Loucy (cell line): ENCODE results near the gene KRTAP4-1.

Experiments
- H2AFZ ChIP-seq: fragments of 200-600 bp; sonication (generic); 2 replicates; pipeline ENCODE4 v1.6.0; 2016; ENCODE audit warnings: antibody characterized with exemption, mild to moderate bottlenecking, low read length, moderate library complexity
- H3F3A ChIP-seq: fragments of 200-600 bp; 2 replicates; pipeline ENCODE4 v1.6.0; 2016; ENCODE audit warnings: antibody characterized with exemption, low read depth, mild to moderate bottlenecking
- H3K27me3 ChIP-seq: fragments of 200-600 bp; sonication (generic); 2 replicates; pipeline ENCODE4 v1.6.1; 2014; ENCODE audit warnings: low read length, mild to moderate bottlenecking; ENCODE audit not compliant: insufficient read depth, poor library complexity, severe bottlenecking
- H3K36me3 ChIP-seq: fragments of 200-600 bp; sonication (generic); 2 replicates; pipeline ENCODE4 v1.6.1; 2016; ENCODE audit warnings: low read length; ENCODE audit not compliant: insufficient read depth
- H3K4me1 ChIP-seq: fragments of 200-600 bp; sonication (generic); 2 replicates; pipeline ENCODE4 v1.5.1; 2014; ENCODE audit warnings: low read length, mild to moderate bottlenecking; ENCODE audit not compliant: insufficient read depth, poor library complexity, severe bottlenecking
- H3K4me2 ChIP-seq: fragments of 200-600 bp; sonication (generic); 2 replicates; pipeline ENCODE4 v1.6.0; 2014; ENCODE audit warnings: antibody characterized with exemption, low read length, low read depth, mild to moderate bottlenecking; ENCODE audit not compliant: poor library complexity, severe bottlenecking
- H3K4me3 ChIP-seq: fragments of 200-600 bp; sonication (generic); 2 replicates; pipeline ENCODE4 v1.5.1; 2014; ENCODE audit warnings: low read length, mild to moderate bottlenecking, mixed read lengths; ENCODE audit not compliant: poor library complexity, severe bottlenecking
- H3K79me2 ChIP-seq: fragments of 200-600 bp; sonication (generic); 2 replicates; pipeline ENCODE4 v1.6.1; 2014; ENCODE audit warnings: low read length; ENCODE audit not compliant: insufficient read depth
- H3K9ac ChIP-seq: fragments of 200-600 bp; sonication (generic); 2 replicates; pipeline ENCODE4 v1.6.0; 2014; ENCODE audit warnings: mild to moderate bottlenecking, low read depth, low read length, moderate library complexity; ENCODE audit not compliant: poor library complexity, severe bottlenecking
- H3K9me2 ChIP-seq: fragments of 200-600 bp; sonication (generic); replicated peaks from 2 replicates; pipeline ENCODE4 v1.6.1; 2016; ENCODE audit warnings: low read depth, low read length, mixed read lengths
- H3K9me3 ChIP-seq: fragments of 200-600 bp; sonication (generic); 2 replicates; pipeline ENCODE4 v1.6.1; 2014; ENCODE audit warnings: mild to moderate bottlenecking, antibody characterized with exemption, low read length, low read depth; ENCODE audit not compliant: insufficient read depth
- H4K20me1 ChIP-seq: fragments of 200-600 bp; sonication (generic); 2 replicates; pipeline ENCODE4 v1.6.0; 2014; ENCODE audit warnings: antibody characterized with exemption, low read length, mild to moderate bottlenecking; ENCODE audit not compliant: insufficient read depth, poor library complexity, severe bottlenecking
- EZH2phosphoT487 ChIP-seq: fragments of 200-600 bp; IDR thresholded peaks from 2 replicates; pipeline ENCODE4 v1.6.1; 2018; ENCODE audit warnings: antibody characterized with exemption, mild to moderate bottlenecking, moderate library complexity, borderline replicate concordance
- TF ChIP-seq, protein P1 (sequence below): fragments of 200-600 bp; sonication (generic); conservative IDR thresholded peaks from 2 replicates; pipeline ENCODE4 v1.5.1; 2014; ENCODE audit warnings: mild to moderate bottlenecking, antibody characterized with exemption, low read length

The KRTAP4-1 gene

GRCh38 chr17:41177727-41178271 is 6.9 kb downstream of the KRTAP4-1 start, which contains the start of gene KRTAP4-2:
Gene KRTAP4-2 (minus strand): TSS chr17:41178221. CDS start chr17:41178164, 57 bp downstream.
- no peaks in the 10 kb centered on the region for H3K4me1 ChIP-seq
- H3F3A ChIP-seq, result no peaks in the 10 kb centered on the region
- H3K9me3 ChIP-seq, result no peaks in the 10 kb centered on the region
- no peak within 1 kb of the TSS for H3K4me2 ChIP-seq
- H3K9me2 ChIP-seq, result no peaks in the 10 kb centered on the region
- no peak within 1 kb of the TSS; the same call in 1 of the 2 replicates for H2AFZ ChIP-seq
- TF ChIP-seq EZH2phosphoT487, result no peak
- TF ChIP-seq, protein P1, sequence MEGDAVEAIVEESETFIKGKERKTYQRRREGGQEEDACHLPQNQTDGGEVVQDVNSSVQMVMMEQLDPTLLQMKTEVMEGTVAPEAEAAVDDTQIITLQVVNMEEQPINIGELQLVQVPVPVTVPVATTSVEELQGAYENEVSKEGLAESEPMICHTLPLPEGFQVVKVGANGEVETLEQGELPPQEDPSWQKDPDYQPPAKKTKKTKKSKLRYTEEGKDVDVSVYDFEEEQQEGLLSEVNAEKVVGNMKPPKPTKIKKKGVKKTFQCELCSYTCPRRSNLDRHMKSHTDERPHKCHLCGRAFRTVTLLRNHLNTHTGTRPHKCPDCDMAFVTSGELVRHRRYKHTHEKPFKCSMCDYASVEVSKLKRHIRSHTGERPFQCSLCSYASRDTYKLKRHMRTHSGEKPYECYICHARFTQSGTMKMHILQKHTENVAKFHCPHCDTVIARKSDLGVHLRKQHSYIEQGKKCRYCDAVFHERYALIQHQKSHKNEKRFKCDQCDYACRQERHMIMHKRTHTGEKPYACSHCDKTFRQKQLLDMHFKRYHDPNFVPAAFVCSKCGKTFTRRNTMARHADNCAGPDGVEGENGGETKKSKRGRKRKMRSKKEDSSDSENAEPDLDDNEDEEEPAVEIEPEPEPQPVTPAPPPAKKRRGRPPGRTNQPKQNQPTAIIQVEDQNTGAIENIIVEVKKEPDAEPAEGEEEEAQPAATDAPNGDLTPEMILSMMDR, result no peak
- H3K79me2 ChIP-seq, result no peaks in the 10 kb centered on the region
- H3K4me3 ChIP-seq, result no peak within 1 kb of the TSS
- no peaks in the 10 kb centered on the region for H3K36me3 ChIP-seq
- H3K27me3 ChIP-seq, result no peaks in the 10 kb centered on the region
- no peak within 1 kb of the TSS for H3K9ac ChIP-seq
- H4K20me1 ChIP-seq, result no peaks in the 10 kb centered on the region

GRCh38 chr17:41176744-41177387 is 7.8 kb downstream of the KRTAP4-1 start:
- TF ChIP-seq, protein P1, result no peak
- TF ChIP-seq EZH2phosphoT487, result no peak
- Histone ChIP-seq H3K4me1 (no peaks in the 10 kb centered on the region), H3K36me3 (no peaks in the 10 kb centered on the region), H4K20me1 (no peaks in the 10 kb centered on the region), H3K79me2 (no peaks in the 10 kb centered on the region), H3K9me2 (no peaks in the 10 kb centered on the region), H2AFZ (no peak overlapping the region), H3K4me3 (no peak overlapping the region), H3F3A (no peaks in the 10 kb centered on the region), H3K9ac (no peak overlapping the region), H3K27me3 (no peaks in the 10 kb centered on the region), H3K9me3 (no peaks in the 10 kb centered on the region), H3K4me2 (no peak overlapping the region)

DNA sequence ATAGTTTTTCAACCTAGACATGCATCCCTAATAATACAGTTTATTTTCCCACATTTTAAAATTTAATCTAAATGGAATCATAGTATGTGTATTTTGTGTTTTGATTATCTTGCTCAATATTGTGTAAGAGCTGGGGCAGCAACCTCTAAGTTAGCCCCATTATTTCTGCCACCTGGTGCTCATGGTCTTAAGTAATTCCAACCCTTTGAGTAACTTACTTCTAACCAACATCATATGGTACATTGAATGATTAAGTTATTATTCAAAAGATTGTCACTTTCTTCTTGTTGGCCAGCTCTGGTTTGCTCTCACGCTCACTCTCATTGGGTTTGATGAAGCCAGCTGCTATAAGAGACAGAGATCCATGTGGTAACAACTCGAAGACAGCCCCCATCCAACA is 12.8 kb downstream of the KRTAP4-1 start:
- Histone ChIP-seq H3K36me3 (no peaks in the 10 kb centered on the region), H2AFZ (no peak overlapping the region), H3K9me3 (no peaks in the 10 kb centered on the region), H3K9ac (no peak overlapping the region), H3K4me3 (no peak overlapping the region), H3K9me2 (no peaks in the 10 kb centered on the region), H3K27me3 (no peaks in the 10 kb centered on the region), H3K79me2 (no peaks in the 10 kb centered on the region), H3K4me2 (no peak overlapping the region), H4K20me1 (no peaks in the 10 kb centered on the region), H3K4me1 (no peaks in the 10 kb centered on the region), H3F3A (no peaks in the 10 kb centered on the region)
- TF ChIP-seq EZH2phosphoT487, result no peak
